ENCODE results near the gene GRK4. TPM values are rescaled to one million over a fixed set of nuclear protein-coding genes. Genes with fewer than 3 reads are reported as not detected.
A peak's percentile ranks its signal among the peaks of the same experiment; 100 is the strongest.

The GRK4 gene
- total RNA-seq, 2 experiments from 2014 or later, result 2.4 to 3.4 TPM

GRCh38 chr4:3026540-3026939 is 63.2 kb downstream of the GRK4 start:
- Mint-ChIP-seq H3K4me1 (no peaks in the 10 kb centered on the region), H3K36me3 (no peaks in the 10 kb centered on the region), H3K27ac (no peak overlapping the region), H3K27me3 (peaks cover 11% of the 10 kb centered on the region), H3K9me3 (peaks cover 4% of the 10 kb centered on the region), H3K4me3 (no peak overlapping the region)
- ATAC-seq (ENCODE audit: low read depth) (no peak), DNase-seq (no peak)
- POLR2A ChIA-PET, result no interaction called here

- no peaks in the 10 kb centered on the region for H3K4me1 Mint-ChIP-seq
- POLR2A ChIA-PET, result interaction anchor here (0.6 kb wide), 1 partner anchor 39 kb away, joined by 3 read pairs; no protein-coding TSS in a partner anchor
- ATAC-seq (ENCODE audit: low read depth) (no peak), DNase-seq (no peak)
- peaks cover 9% of the 10 kb centered on the region for H3K27me3 Mint-ChIP-seq
- H3K27ac Mint-ChIP-seq, result no peak overlapping the region
- H3K9me3 Mint-ChIP-seq, result no peaks in the 10 kb centered on the region
- H3K36me3 Mint-ChIP-seq, result no peaks in the 10 kb centered on the region
- H3K4me3 Mint-ChIP-seq, result no peak overlapping the region
These were observed 66.1 kb downstream of the GRK4 start for GRCh38 chr4:3029464-3029863.

- no peak overlapping the region for H3K27ac Mint-ChIP-seq
- no peaks in the 10 kb centered on the region for H3K9me3 Mint-ChIP-seq
- POLR2A ChIA-PET, result no interaction called here
- peaks cover 11% of the 10 kb centered on the region for H3K27me3 Mint-ChIP-seq
- no peak overlapping the region for H3K4me3 Mint-ChIP-seq
- no peak for ATAC-seq (ENCODE audit: low read depth)
- H3K36me3 Mint-ChIP-seq, result no peaks in the 10 kb centered on the region
- DNase-seq, result no peak
- H3K4me1 Mint-ChIP-seq, result no peaks in the 10 kb centered on the region
These were observed 67.4 kb downstream of the GRK4 start for GRCh38 chr4:3030566-3031356.

- Mint-ChIP-seq H3K27me3 (peaks cover 14% of the 10 kb centered on the region), H3K4me1 (no peaks in the 10 kb centered on the region), H3K27ac (no peak overlapping the region), H3K9me3 (no peaks in the 10 kb centered on the region), H3K36me3 (no peaks in the 10 kb centered on the region), H3K4me3 (no peak overlapping the region)
- no peak for ATAC-seq (ENCODE audit: low read depth)
- POLR2A ChIA-PET, result interaction anchor here (0.6 kb wide), 1 partner anchor 28 kb away, joined by 8 read pairs; no protein-coding TSS in a partner anchor
- no peak for DNase-seq
These were observed 68.1 kb downstream of the GRK4 start for GRCh38 chr4:3031357-3032082.

GRCh38 chr4:3034231-3034630 is 70.9 kb downstream of the GRK4 start:
- POLR2A ChIA-PET, result no interaction called here
- Mint-ChIP-seq H3K4me1 (peaks cover 20% of the 10 kb centered on the region), H3K9me3 (no peaks in the 10 kb centered on the region), H3K4me3 (no peak overlapping the region), H3K27me3 (peaks cover 20% of the 10 kb centered on the region), H3K27ac (no peak overlapping the region), H3K36me3 (no peaks in the 10 kb centered on the region)
- DNase-seq, result no peak
- no peak for ATAC-seq (ENCODE audit: low read depth)

GRCh38 chr4:3035249-3035648 is 71.9 kb downstream of the GRK4 start:
- Mint-ChIP-seq H3K4me3 (no peak overlapping the region), H3K4me1 (peaks cover 22% of the 10 kb centered on the region), H3K27ac (no peak overlapping the region), H3K36me3 (no peaks in the 10 kb centered on the region), H3K9me3 (no peaks in the 10 kb centered on the region), H3K27me3 (peaks cover 20% of the 10 kb centered on the region)
- POLR2A ChIA-PET, result no interaction called here
- ATAC-seq (ENCODE audit: low read depth), result no peak
- DNase-seq, result no peak

GRCh38 chr4:3035674-3036073 is 72.3 kb downstream of the GRK4 start:
- no peak for ATAC-seq (ENCODE audit: low read depth)
- Mint-ChIP-seq H3K9me3 (no peaks in the 10 kb centered on the region), H3K27ac (no peak overlapping the region), H3K4me1 (peaks cover 25% of the 10 kb centered on the region), H3K4me3 (no peak overlapping the region), H3K36me3 (no peaks in the 10 kb centered on the region), H3K27me3 (peaks cover 20% of the 10 kb centered on the region)
- POLR2A ChIA-PET, result no interaction called here
- no peak for DNase-seq

GRCh38 chr4:3036131-3036952 is 73.0 kb downstream of the GRK4 start:
- ATAC-seq (ENCODE audit: low read depth), result no peak
- H3K4me1 Mint-ChIP-seq, result peaks cover 27% of the 10 kb centered on the region

GRCh38 chr4:3037957-3038461 is 74.6 kb downstream of the GRK4 start:
- DNase-seq (peak; percentile 51), ATAC-seq (ENCODE audit: low read depth) (peak; percentile 14)
- POLR2A ChIA-PET, result interaction anchor here (1.1 to 1.8 kb wide), 4 partner anchors 60 to 282 kb away, joined by 3 to 9 read pairs (median 6); partner anchors contain the start of genes GRK4 and NOP14
- H3K36me3 Mint-ChIP-seq, result no peaks in the 10 kb centered on the region
- peak overlapping the region; percentile 80 for H3K27ac Mint-ChIP-seq
- peaks cover 38% of the 10 kb centered on the region for H3K4me1 Mint-ChIP-seq
- H3K4me3 Mint-ChIP-seq, result peak overlapping the region; percentile 77
- H3K9me3 Mint-ChIP-seq, result no peaks in the 10 kb centered on the region
- H3K27me3 Mint-ChIP-seq, result peaks cover 16% of the 10 kb centered on the region

More at GRCh38 chr4:3036131-3036952, 73.0 kb downstream of the GRK4 start:
- no peaks in the 10 kb centered on the region for H3K9me3 Mint-ChIP-seq
- H3K27ac Mint-ChIP-seq, result no peak overlapping the region
- POLR2A ChIA-PET, result interaction anchor here (1.1 kb wide), 1 partner anchor 281 kb away, joined by 3 read pairs; no protein-coding TSS in a partner anchor
- H3K4me3 Mint-ChIP-seq, result no peak overlapping the region
- no peaks in the 10 kb centered on the region for H3K36me3 Mint-ChIP-seq
- H3K27me3 Mint-ChIP-seq, result peaks cover 20% of the 10 kb centered on the region
- no peak for DNase-seq

GRCh38 chr4:3039706-3040366 is 76.5 kb downstream of the GRK4 start:
- H3K27ac Mint-ChIP-seq, result peak overlapping the region; percentile 42
- H3K9me3 Mint-ChIP-seq, result no peaks in the 10 kb centered on the region
- ATAC-seq (ENCODE audit: low read depth) (no peak), DNase-seq (no peak)
- peaks cover 3% of the 10 kb centered on the region for H3K36me3 Mint-ChIP-seq
- peak overlapping the region; percentile 25 for H3K4me3 Mint-ChIP-seq
- H3K27me3 Mint-ChIP-seq, result peaks cover 13% of the 10 kb centered on the region
- POLR2A ChIA-PET, result interaction anchor here (0.6 to 1.1 kb wide), 2 partner anchors 31 to 202 kb away, joined by 3 to 4 read pairs; no protein-coding TSS in a partner anchor
- peaks cover 49% of the 10 kb centered on the region for H3K4me1 Mint-ChIP-seq

- Mint-ChIP-seq H3K27me3 (peaks cover 12% of the 10 kb centered on the region), H3K4me3 (peak overlapping the region; percentile 91), H3K36me3 (peaks cover 7% of the 10 kb centered on the region), H3K27ac (peak overlapping the region; percentile 94), H3K4me1 (peaks cover 57% of the 10 kb centered on the region), H3K9me3 (no peaks in the 10 kb centered on the region)
- no peak for DNase-seq
- POLR2A ChIA-PET, result interaction anchor here (0.7 to 1.7 kb wide), 2 partner anchors 78 to 185 kb away, joined by 3 to 10 read pairs; partner anchors contain the start of genes GRK4 and NOP14
- no peak for ATAC-seq (ENCODE audit: low read depth)
These were observed 77.3 kb downstream of the GRK4 start for GRCh38 chr4:3040452-3041191.

Data from activated naive CD8-positive, alpha-beta T cell treated with anti-CD3 and anti-CD28 coated beads, Interleukin-2, amount 10 ng/mL, durations not matched to agents 7 days and 5 days (primary cell).